Measurements from ENCODE around the gene IRF7.
A peak's percentile ranks its signal among the peaks of the same experiment; 100 is the strongest.

The IRF7 gene

DNA sequence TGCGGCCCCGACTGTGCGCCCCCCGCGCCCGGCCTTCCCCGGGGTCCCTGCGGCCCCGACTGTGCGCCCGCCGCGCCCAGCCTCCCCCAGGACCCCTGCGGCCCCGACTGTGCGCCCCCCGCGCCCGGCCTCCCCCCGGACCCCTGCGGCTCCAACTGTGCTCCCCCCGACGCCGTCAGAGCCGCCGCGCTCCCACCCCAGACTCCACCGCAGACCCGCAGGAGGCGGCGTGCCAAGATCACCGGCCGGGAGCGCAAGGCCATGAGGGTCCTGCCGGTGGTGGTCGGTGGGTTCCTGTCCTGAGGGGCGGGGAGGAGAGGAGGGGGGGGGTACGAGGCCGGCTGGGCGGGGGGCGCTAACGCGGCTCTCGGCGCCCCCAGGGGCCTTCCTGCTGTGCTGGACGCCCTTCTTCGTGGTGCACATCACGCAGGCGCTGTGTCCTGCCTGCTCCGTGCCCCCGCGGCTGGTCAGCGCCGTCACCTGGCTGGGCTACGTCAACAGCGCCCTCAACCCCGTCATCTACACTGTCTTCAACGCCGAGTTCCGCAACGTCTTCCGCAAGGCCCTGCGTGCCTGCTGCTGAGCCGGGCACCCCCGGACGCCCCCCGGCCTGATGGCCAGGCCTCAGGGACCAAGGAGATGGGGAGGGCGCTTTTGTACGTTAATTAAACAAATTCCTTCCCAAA lies 24.4 kb upstream of the IRF7 start:
- no peak for DNase-seq

DNA sequence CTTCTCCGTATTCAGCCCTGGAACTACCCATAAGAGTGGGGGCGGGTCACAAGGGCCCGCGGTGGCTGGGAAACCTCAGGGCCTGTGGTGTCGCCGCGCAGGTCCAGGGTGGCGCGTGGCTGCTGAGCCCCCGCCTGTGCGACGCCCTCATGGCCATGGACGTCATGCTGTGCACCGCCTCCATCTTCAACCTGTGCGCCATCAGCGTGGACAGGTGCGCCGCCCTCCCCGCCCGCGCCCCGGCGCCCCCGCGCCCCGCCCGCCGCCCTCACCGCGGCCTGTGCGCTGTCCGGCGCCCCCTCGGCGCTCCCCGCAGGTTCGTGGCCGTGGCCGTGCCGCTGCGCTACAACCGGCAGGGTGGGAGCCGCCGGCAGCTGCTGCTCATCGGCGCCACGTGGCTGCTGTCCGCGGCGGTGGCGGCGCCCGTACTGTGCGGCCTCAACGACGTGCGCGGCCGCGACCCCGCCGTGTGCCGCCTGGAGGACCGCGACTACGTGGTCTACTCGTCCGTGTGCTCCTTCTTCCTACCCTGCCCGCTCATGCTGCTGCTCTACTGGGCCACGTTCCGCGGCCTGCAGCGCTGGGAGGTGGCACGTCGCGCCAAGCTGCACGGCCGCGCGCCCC lies 23.7 kb upstream of the IRF7 start:
- DNase-seq, result no peak

DNA sequence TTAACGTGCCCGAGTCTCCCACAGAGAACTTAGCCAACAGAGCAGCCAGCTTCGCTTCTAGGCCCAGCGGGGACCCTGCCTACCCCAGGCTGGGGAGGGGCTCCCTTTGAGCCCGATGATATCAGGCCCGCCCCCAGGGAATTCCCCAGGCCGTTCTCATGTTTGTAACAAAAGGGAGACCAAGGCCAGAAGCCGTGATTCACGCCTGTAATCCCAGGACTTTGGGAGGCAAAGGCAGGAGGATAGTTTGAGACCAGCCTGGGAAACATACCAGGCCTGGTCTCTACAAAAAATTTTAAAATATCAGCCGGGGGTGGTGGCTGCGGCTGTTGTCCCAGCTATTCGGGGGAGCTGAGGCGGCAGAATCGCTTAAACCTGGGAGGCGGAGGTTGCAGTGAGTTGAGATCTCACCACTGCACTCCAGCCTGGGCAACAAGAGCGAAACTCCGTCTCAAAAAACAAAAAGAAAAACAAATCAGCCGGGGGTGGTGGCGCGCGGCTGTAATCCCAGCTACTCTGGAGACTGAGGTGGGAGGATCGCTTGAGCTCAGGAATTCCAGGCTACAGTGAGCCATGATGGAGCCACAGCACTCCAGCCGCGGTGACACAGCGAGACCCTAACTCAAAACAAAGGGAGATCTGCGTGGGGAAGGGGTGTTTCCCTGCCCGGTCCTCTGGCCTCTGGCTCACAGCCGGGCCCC lies 23.0 kb upstream of the IRF7 start:
- DNase-seq, result no peak

DNA sequence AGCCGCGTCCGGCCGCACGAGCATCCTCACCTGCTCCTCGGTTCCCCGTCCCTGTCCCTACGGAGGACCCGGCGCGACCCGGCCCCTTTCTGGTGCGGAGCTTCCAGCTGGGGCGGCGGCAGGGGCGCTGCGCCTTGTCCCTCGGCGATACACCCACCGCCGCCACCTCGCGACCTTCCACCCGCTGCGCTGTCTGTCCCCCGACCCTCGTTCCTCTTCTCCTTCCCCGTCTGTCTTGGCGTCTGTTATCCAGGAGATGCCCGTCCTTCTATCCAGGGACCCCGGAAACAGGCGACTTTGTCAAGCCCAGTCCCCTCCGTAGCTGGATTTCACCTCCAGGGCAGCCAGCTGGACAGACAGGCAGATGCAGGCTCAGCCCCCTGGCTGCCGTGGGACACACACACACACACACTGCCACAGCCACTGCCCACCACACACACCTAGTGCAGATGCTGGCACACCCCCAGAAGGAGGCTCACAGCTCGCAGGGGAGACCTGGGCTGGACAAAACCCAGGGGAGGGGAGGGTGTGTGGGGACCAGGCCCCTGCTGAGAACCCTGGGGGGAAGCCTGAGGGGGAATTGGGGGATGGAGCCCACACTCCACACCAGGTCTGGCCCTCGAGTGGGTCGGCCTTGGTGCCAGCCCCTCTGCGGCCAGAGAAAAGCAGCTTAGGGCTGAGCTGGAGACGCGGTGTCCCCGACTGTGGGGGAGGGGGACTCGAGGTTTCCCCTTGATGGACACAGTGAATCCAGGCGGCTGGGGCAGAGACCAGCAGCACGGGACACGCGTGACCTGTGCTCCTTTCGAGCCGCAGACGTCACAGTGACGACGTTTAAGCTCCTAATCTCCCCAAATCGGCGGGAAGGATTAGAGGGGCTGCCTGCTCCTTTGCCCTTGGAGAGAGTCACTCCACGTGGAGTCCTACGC lies 22.1 kb upstream of the IRF7 start:
- DNase-seq, result no peak

DNA sequence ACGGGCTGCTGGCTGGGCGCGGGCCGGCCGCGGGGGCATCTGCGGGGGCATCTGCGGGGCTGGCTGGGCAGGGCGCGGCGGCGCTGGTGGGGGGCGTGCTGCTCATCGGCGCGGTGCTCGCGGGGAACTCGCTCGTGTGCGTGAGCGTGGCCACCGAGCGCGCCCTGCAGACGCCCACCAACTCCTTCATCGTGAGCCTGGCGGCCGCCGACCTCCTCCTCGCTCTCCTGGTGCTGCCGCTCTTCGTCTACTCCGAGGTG lies 21.5 kb upstream of the IRF7 start:
- no peak for DNase-seq

DNA sequence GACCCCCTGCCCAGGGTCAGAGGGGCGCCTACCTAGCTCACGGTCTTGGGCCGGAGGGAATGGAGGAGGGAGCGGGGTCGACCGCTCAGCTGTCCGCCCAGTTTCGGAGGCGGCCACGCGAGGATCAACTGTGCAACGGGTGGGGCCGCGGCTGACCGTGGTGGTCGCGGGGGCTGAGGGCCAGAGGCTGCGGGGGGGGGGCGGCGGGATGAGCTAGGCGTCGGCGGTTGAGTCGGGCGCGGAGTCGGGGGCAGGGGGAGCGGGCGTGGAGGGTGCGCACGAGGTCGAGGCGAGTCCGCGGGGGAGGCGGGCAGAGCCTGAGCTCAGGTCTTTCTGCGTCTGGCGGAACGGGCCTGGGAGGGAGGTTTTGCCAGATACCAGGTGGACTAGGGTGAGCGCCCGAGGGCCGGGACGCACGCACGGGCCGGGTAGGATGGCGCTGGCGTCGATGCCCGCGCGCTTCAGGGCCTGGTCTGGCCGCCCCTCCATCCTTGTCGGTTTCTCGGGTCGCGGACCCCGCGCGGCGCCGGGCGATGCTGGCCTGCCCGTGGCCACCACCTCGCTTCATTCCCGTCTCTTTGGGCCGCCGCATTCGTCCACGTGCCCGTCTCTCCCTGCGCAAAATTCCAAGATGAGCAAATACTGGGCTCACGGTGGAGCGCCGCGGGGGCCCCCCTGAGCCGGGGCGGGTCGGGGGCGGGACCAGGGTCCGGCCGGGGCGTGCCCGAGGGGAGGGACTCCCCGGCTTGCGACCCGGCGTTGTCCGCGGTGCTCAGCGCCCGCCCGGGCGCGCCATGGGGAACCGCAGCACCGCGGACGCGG lies 21.0 kb upstream of the IRF7 start, which contains the start of gene DRD4:
DRD4 (plus strand) TSS at position 759 of the 822 bp plus-strand sequence; CDS start at position 795, 36 bp downstream.
- no peak for DNase-seq

DNA sequence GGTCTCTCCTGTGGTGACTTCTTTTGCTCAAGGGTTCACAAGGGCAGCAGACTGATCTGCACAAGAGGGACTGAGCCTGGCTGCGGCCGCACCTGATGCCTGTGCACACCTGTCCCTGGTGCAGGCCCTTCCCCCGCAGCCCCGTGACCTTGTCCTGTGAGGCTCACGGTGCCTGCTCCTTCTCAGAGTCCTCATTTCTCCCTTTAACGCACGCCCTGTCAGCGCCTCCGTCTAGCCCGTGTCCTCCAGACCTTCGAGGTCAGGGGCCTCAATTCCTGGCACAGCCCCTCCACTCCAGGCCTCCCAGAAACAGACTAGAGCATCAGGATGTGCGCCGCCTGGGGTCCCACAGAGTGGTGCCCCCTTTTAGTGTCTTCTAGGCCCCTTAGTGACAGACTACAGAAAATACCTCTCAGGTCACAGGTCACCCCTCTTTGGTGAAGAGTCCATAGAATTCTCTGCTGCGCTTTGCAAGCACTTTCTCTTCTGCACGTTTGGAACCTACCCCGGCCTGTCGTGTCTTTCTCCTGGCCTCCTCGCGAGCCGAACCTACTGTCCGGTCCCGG lies 20.3 kb upstream of the IRF7 start:
- no peak for DNase-seq

DNA sequence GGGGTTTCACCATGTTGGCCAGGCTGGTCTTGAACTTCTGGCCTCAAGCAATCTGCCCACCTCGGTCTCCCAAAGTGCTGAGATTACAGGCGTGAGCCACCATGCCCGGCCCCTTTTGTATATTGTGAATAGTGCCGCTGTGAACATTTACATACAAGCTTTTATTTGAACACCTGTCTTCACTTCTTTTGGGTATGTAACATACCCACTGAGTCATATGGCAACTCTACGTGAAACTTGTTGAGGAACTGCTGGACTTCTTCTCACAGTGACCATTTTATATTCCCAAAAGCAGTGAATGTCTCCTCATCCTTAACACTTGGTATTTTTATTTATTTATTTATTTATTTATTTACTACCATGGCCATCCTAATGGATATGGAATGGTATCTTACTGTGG lies 15.1 kb upstream of the IRF7 start:
- DNase-seq, result no peak

DNA sequence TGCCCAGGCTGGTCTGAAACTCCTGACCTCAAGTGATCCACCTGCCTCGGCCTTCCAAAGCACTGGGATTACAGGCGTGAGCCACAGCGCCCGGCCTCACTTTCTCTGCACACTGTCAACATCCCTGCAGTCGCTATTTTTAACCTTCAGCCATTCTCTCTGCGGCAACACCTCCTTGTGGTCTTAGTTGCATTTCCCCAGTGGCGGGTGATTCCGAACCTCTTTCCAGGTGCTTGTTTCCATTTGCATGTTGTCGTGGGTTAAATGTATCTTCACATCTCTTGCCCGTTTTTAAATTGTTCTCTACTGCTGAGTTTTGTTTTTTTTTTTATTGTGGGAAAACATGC lies 13.5 kb upstream of the IRF7 start:
- peak; percentile 19 for DNase-seq

DNA sequence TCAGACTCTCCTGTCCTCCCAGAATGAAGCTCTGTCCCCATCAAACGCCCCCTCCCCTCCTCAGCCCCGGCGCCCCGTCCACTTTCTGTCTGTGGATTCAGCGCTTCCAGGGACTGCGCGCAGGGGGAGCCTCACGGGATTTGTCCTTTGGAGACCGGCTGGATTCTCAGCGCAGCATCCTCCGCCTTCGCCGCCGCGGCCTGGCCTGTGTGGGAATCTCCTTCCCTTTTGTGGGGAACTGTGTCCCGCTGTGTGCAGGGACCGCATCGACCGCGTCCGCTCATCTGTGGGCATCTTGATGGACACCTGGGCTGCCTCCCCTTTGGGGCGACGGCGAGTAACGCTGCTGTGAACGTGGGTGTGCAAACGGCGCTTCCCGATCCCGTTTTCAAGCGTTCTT lies 12.3 kb upstream of the IRF7 start:
- no peak for DNase-seq

DNA sequence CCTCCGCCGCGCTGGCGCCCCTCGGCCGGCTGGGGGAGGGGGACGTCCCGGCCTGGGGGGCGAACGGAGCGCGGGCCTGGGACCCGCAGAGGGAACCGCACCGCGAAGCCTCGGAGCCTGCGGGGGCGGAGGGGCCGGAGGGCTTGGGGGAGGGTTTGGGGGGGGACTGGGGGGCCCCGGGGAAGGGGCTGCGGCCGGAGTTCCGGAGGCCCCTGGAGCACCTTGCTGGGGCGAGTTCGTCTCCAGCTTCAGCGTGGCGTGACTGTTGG lies 11.5 kb upstream of the IRF7 start:
- DNase-seq, result no peak

DNA sequence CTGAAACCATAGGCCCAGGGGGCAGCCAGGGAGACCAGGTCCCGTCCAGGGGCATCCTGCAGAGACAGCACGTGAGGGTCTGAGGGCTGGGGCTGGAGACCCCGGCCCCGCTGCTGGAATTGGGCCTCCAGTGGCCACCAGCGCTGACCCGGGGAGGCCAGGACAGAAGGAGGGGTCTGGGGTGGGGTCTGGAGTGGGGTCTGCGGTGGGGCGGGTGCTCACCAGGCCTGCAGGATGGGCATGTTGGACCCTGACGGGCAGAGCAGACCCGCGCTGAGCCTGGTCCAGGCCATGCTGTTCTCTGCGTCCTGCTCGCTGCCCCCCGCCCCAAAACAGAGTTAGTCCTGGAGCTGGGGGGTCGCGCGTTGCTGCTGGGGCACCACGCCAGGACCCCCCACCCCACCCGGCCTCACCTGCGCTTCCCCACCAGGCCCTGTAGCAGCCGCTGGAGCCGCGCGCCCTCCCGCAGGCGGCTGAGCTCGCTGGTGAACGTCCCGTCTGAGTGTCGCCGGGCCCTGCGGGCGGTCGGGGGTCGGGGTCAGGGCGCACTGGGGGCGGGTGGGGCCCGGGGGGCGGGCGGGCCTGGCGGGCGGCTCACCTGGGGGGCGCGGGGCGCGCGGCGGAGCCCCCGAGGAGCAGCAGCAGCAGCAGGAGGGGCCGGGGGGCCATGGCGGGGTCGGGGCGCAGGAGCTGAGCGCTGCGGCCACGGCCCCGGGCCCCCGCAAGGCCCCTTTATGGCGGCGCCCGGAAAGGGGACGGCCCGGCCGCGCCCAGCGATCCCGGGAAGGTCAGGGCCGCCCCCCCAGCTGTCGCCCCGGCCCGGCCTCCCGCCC lies 10.9 kb upstream of the IRF7 start, which contains the start of gene SCT:
SCT (minus strand) TSS at position 707 of the 833 bp plus-strand sequence; CDS start at position 669, 38 bp downstream.
- DNase-seq, result no peak

DNA sequence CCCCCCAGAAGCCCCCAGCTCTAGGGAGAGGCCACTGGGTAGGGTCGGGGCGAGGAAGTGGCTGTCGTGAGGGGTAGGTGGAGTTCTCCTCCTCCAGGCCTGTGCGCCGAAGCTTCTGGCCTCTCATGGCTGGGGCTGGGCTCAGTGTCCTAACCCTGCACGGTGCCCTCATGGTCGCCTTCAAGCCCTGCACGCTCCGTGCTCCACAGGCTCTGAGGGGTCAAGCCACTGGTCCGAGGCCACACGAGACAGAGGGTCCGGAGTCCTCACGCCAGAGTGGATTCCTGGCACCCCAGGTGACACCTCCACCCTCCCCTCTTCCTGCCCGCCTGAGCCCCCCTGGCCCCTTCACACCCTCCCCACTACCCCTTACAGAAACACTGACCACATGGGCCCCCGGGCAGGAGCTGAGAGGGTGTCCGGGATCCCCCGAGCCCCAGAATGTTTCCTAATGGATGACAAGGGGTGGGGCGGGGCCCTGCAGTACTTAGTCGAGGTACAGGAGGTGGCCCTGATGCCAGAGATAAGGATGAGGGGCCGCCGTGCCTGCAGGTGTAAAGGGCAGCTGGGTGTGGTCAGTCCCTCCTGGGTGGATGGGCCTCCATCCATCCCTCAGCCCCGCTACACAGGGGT lies 10.0 kb upstream of the IRF7 start:
- DNase-seq, result no peak

DNA sequence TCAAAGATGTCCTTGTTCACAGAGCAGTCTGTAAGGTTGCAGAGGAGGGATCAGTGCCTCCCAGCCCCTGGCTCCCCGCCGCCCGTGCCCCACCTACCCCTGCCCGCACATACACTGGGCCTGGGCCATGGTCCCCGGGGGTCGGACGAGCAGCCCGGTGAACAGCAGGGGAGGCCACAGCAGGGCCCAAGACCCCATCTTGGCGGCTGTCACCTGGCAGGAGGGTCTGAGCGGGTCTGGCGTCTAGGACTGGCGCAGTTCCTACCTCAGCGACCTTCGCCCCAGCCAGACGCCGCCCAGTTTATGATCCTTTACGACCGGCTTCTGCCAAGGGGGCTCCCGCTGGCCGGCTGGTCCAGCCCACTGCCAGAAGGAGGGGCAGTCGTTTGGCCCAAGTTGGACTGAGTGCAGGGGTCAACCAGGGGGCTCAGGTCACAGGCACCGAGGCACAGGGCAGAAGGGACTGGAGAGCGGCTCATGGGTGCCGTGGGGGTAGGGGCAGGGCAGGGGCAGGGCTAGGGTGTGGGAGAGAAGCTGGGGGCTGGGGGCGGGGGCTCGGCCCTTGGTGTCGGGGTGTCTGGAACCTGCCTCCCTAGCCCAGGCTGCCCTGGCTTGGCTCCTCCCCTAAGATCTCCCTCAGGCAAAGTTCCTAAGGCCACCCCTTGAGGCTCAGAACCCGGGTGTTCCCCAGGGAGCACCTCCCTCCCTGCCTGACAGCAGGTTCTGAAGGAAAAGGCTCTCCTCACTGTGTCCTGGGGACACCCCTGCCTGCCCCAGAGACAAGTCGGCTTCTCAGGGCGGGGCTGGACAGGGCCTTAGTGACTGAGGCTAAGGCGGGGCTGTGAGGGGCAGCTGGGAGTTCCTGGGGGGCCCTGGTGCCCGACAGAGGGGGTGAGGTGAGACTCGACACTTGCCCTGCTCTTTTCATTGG lies 9.2 kb upstream of the IRF7 start, which contains the start of gene CDHR5:
CDHR5 (minus strand) TSS at position 251 of the 931 bp plus-strand sequence; CDS start at position 198, 53 bp downstream.
- no peak for DNase-seq

DNA sequence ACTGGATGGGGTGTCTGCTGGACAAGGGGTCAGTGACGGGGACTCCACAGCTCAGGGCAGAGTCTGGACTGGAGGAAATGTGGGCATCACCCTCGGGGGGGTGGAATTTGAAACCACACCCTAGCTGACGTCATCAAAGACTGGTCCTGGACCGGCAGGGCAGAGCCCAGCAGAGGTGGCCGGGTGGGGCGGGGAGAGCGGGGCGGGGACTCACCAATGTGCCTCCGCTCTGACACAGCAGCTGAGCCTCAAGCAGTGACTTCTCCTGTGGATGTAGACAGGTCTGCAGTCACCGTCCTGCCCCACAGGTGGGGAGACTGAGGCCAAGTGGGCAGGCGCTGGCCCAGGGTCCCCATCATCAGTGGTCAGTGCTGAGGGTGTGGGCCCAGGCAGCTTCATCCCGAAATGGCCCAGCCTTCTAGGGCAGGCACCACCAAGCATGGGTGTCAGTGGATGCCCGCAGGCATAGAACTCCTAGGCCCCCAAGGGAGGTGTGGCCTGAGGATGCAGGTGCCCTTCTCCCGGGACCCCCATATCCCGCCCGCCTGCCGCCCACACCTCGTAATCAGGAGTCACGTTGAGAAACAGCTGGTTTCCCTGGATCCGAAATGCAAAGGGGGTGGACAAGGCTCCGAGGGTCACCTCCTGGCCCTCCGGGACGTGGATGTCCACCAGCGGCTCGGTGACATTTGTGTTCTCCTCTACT lies 8.4 kb upstream of the IRF7 start:
- no peak for DNase-seq

DNA sequence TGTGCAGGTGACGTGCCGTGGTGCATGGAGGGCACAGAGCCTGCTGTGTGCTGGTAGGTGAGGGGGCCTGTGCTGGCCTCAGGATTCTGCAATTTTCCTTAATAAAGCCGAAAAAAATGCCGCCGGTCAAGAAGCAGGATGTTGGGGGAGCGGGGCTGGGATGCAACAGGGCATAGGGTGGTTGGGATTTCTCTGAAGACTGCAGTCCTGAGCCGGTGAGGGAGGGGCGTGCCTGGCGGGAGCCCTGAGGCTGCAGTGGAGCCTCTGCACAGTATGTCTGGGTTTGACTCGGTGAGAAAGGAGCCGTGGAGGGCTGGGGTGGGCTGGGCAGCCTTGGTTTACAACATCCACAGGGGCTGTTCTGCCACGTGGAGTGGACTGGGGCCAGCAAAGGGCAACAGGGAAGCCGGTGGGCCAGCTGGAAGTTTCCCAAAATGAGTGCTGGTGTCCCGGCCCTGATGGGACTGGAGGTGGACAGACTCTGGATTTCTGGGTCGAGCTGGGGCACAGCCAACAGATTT lies 7.7 kb upstream of the IRF7 start:
- no peak for DNase-seq

DNA sequence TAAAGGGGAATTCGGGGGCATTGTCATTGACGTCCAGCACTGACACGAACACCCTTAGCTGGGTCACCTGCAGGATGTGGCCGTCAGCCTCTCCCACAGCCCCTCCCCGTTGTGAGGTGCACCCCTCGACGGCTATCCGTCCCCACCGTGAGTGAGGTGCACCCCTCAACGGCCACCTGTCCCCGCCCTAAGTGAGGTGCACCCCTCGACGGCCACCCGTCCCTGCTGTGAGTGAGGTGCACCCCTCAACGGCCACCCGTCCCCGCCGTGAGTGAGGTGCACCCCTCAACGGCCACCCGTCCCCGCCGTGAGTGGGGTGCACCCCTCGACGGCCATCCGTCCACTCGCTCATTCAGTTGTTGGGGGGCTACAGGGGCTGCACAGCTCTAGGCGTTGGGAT lies 6.1 kb upstream of the IRF7 start:
- DNase-seq, result no peak

DNA sequence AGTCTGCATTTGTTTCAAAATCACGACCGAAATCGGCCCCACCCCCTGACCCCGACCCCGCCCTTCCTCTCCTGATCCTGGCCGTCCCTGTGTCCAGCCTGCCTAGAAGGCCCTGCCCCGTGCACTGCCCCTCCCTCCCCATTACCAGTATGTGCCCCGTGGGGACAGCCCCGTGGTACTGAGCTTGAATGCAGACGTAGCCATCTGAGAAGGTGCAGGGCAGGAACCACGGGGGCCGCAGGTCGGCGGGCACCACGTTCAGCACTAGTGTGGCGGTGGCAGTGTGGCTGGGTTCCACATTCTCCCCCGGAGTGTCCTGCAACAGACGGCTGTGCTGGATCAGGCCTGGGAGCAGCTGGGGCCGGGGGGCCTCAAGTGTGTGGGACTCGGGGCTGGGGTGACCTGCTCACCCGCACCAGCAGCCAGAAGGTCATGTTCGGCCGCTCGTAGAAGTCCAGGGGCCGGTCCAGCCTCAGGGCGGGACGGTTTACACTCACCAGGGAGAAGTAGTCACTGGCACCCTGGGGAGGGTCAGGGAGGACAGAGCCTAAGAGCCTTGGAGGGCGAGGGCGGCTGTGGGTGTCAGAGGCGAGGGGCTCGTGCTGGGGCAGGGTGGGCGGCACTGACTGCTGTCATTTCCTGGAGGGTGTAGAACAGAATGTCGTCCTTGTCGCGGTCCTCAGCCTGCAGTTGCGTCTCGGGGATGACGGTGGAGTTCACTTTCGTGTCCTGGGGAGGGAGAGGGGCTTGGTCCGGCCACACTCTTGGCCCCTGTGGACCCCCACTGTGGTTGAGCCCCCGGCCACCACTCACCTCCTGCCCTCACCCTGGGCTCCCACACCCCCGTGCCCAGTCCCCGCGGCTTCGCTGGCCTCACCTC lies 5.4 kb upstream of the IRF7 start:
- no peak for DNase-seq

All from NCI-H510A treated with DMSO at 0.1 percent for 48 hours (cell line).